ENCODE measurements around the gene HNRNPL. TPM values are rescaled to one million over a fixed set of nuclear protein-coding genes. Genes with fewer than 3 reads are reported as not detected.

The HNRNPL gene
- total RNA-seq, 3 donors from 2014 or later (not counting 1 experiment from before 2014, with no cell fraction given): 636 to 800 (median 702) TPM

DNA sequence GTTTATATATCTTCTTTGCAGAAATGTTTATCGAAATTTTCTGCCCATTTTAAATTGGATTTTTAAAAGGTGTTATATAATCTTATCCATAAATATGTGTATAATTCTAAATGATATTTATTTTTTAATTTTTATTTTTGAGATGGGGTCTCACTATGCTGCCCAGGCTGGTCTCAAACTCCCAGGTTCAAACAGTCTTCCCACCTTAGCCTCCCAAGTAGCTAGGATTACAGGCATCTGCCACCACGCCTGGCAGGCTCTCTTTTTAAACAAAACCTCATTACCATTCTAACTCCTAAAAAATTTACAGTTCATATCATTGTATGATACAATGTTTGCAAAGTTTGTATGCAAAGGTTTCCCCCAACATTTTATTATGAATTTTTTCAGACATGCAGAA lies 53.6 kb downstream of the HNRNPL start:
- ATAC-seq: no peak

DNA sequence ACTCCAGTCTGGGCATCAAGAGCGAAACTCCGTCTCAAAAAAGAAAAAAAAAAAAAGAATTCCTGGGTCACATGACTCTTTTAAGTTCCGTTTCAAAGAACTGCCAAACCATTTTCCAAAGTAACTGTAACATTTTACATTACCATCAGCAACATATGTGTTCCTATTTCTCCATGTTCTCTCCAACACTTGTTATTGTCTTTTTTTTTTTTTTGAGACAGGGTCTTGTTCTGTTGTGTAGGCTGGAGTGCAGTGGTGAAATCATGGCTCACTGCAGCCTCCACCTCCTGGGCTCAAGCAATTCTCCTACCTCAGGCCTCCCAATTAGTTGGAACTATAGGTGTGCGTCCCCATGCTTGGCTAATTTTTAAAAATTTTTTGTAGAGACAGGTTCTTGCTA lies 54.2 kb downstream of the HNRNPL start:
- no peaks in the 10 kb centered on the region for H3K9me3 ChIP-seq (ENCODE audit: control insufficient read depth, insufficient read depth, low read length)
- TF ChIP-seq, protein P1, sequence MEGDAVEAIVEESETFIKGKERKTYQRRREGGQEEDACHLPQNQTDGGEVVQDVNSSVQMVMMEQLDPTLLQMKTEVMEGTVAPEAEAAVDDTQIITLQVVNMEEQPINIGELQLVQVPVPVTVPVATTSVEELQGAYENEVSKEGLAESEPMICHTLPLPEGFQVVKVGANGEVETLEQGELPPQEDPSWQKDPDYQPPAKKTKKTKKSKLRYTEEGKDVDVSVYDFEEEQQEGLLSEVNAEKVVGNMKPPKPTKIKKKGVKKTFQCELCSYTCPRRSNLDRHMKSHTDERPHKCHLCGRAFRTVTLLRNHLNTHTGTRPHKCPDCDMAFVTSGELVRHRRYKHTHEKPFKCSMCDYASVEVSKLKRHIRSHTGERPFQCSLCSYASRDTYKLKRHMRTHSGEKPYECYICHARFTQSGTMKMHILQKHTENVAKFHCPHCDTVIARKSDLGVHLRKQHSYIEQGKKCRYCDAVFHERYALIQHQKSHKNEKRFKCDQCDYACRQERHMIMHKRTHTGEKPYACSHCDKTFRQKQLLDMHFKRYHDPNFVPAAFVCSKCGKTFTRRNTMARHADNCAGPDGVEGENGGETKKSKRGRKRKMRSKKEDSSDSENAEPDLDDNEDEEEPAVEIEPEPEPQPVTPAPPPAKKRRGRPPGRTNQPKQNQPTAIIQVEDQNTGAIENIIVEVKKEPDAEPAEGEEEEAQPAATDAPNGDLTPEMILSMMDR (IDR thresholded peaks at IDR 0.05): no peak
- no peak for ATAC-seq

More for the DNA sequence above, 53.6 kb downstream of the HNRNPL start:
- Histone ChIP-seq H3K9me3 (ENCODE audit: control insufficient read depth, insufficient read depth, low read length) (no peaks in the 10 kb centered on the region), H3K4me1 (ENCODE audit: control insufficient read depth, insufficient read depth, low read length) (peaks cover 12% of the 10 kb centered on the region), H3K36me3 (ENCODE audit: control insufficient read depth, insufficient read depth, low read length) (no peaks in the 10 kb centered on the region), H3K27me3 (ENCODE audit: control insufficient read depth, insufficient read depth, low read length) (no peaks in the 10 kb centered on the region), H3K27ac (ENCODE audit: low read length) (no peak overlapping the region), H3K4me3 (ENCODE audit: low read length) (no peak overlapping the region)
- Mint-ChIP-seq H3K36me3 (no peaks in the 10 kb centered on the region), H3K27ac (no peak overlapping the region), H3K9me3 (no peaks in the 10 kb centered on the region), H3K27me3 (ENCODE audit: low read depth in 2 of 2) (no peaks in the 10 kb centered on the region), H3K4me1 (no peaks in the 10 kb centered on the region), H3K4me3 (no peak overlapping the region)
- WGBS (ENCODE audit: insufficient coverage): 78% methylated on average over 1 of the region's 2 CpGs
- intact Hi-C loops (cut with micrococcal nuclease): no loop called here
- no peak for DNase-seq
- TF ChIP-seq, protein P1 (IDR thresholded peaks at IDR 0.05): no peak

DNA sequence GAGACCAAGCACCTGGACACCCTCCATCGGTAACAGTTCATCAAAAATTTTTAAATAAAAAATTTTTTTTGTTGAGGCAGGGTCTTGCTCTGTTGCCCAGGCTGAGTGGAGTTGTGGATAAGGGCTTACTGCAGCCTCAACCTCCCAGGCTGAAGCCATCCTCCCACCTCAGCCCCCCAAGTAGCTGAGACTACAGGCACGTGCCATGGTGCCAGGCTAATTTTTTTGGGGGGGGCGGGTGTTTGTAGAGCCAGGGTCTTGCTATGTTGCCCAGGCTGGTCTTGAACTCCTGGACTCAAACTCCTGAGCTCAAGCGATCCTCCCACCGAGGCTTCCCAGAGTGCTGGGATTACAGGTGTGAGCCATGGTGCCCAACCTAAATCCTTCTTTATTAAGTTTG lies 56.1 kb downstream of the HNRNPL start:
- no peak for ATAC-seq
- Mint-ChIP-seq H3K27ac (no peak overlapping the region), H3K9me3 (no peaks in the 10 kb centered on the region), H3K4me3 (peak overlapping the region; percentile 69), H3K36me3 (no peaks in the 10 kb centered on the region), H3K27me3 (ENCODE audit: low read depth in 2 of 2) (no peaks in the 10 kb centered on the region), H3K4me1 (no peaks in the 10 kb centered on the region)
- TF ChIP-seq, protein P1 (IDR thresholded peaks at IDR 0.05): no peak
- WGBS (ENCODE audit: insufficient coverage): 98% methylated on average over 4 of the region's 5 CpGs
- intact Hi-C loops (cut with micrococcal nuclease): loop anchor here (2.0 kb wide), 1 partner anchor 19 kb away; no protein-coding TSS in a partner anchor
- Histone ChIP-seq H3K36me3 (ENCODE audit: control insufficient read depth, insufficient read depth, low read length) (no peaks in the 10 kb centered on the region), H3K4me3 (ENCODE audit: low read length) (no peak overlapping the region), H3K27ac (ENCODE audit: low read length) (no peak overlapping the region), H3K9me3 (ENCODE audit: control insufficient read depth, insufficient read depth, low read length) (no peaks in the 10 kb centered on the region), H3K27me3 (ENCODE audit: control insufficient read depth, insufficient read depth, low read length) (no peaks in the 10 kb centered on the region), H3K4me1 (ENCODE audit: control insufficient read depth, insufficient read depth, low read length) (peaks cover 13% of the 10 kb centered on the region)
- no peak for DNase-seq

More for the DNA sequence above, 54.2 kb downstream of the HNRNPL start:
- Histone ChIP-seq H3K27me3 (ENCODE audit: control insufficient read depth, insufficient read depth, low read length) (no peaks in the 10 kb centered on the region), H3K4me1 (ENCODE audit: control insufficient read depth, insufficient read depth, low read length) (peaks cover 13% of the 10 kb centered on the region), H3K27ac (ENCODE audit: low read length) (no peak overlapping the region), H3K4me3 (ENCODE audit: low read length) (no peak overlapping the region), H3K36me3 (ENCODE audit: control insufficient read depth, insufficient read depth, low read length) (no peaks in the 10 kb centered on the region)
- 94% methylated on average over 4 of the region's 4 CpGs for WGBS (ENCODE audit: insufficient coverage)
- DNase-seq: no peak
- intact Hi-C loops (cut with micrococcal nuclease): no loop called here
- no peaks in the 10 kb centered on the region for H3K9me3 Mint-ChIP-seq
- no peaks in the 10 kb centered on the region for H3K4me1 Mint-ChIP-seq
- no peak overlapping the region for H3K4me3 Mint-ChIP-seq
- H3K27me3 Mint-ChIP-seq (ENCODE audit: low read depth in 2 of 2): no peaks in the 10 kb centered on the region
- no peaks in the 10 kb centered on the region for H3K36me3 Mint-ChIP-seq
- no peak overlapping the region for H3K27ac Mint-ChIP-seq

DNA sequence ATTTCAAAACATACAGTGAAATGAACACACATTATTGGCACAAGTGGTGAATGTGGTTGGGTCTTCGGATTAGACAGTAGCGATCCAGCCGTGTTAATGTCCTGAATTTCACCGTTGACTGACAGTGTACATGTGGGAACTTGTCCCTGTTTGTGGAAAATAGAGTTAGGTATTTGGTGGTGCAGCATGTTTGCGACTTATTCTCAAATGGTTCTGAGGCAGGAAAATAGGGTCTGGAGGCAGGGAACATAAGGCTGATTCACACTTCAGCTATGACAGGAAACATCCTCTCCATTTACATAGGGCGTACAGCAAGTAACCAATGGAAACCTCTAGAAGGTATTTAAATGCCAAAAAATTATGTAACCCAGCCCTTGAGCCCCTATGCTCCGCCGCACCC lies 56.6 kb downstream of the HNRNPL start:
- Mint-ChIP-seq H3K27me3 (ENCODE audit: low read depth in 2 of 2) (no peaks in the 10 kb centered on the region), H3K4me1 (no peaks in the 10 kb centered on the region), H3K4me3 (peak overlapping the region; percentile 69), H3K36me3 (no peaks in the 10 kb centered on the region), H3K27ac (peak overlapping the region in 1 of 2 donors; percentile 22), H3K9me3 (no peaks in the 10 kb centered on the region)
- TF ChIP-seq, protein P1 (IDR thresholded peaks at IDR 0.05): no peak
- ATAC-seq: no peak
- Histone ChIP-seq H3K27ac (ENCODE audit: low read length) (no peak overlapping the region), H3K9me3 (ENCODE audit: control insufficient read depth, insufficient read depth, low read length) (no peaks in the 10 kb centered on the region), H3K36me3 (ENCODE audit: control insufficient read depth, insufficient read depth, low read length) (no peaks in the 10 kb centered on the region), H3K4me3 (ENCODE audit: low read length) (no peak overlapping the region), H3K4me1 (ENCODE audit: control insufficient read depth, insufficient read depth, low read length) (peaks cover 13% of the 10 kb centered on the region), H3K27me3 (ENCODE audit: control insufficient read depth, insufficient read depth, low read length) (no peaks in the 10 kb centered on the region)
- intact Hi-C loops (cut with micrococcal nuclease): loop anchor here (2.0 kb wide), 1 partner anchor 18 kb away; no protein-coding TSS in a partner anchor
- 92% methylated on average over 5 of the region's 8 CpGs for WGBS (ENCODE audit: insufficient coverage)
- no peak for DNase-seq
